K562 (cell line): Measurements from ENCODE around the gene CLCNKA. TPM values are rescaled to one million over a fixed set of nuclear protein-coding genes. Genes with fewer than 3 reads are reported as not detected.
A peak's percentile ranks its signal among the peaks of the same experiment; 100 is the strongest.

Experiments
- ATF1 ChIP-seq, 2 experiments: fragments of 450-650 bp in 1 of 2; IDR thresholded peaks; 2 replicates each; pipeline ENCODE4 v1.6.1; 2016; ENCODE audit warnings: missing compliant biosample characterization in 1 of 2, missing genetic modification characterization in 1 of 2
- ATF7 ChIP-seq: fragments of 450-650 bp; IDR thresholded peaks from 2 replicates; pipeline ENCODE4 v1.7.1; 2014; ENCODE audit warnings: mild to moderate bottlenecking, moderate library complexity
- CBX2 ChIP-seq: fragments of 200-600 bp; sonication (generic); IDR thresholded peaks from one replicate; pipeline ENCODE4 v1.6.1; 2012; ENCODE audit warnings: mild to moderate bottlenecking, low read length, inconsistent platforms; ENCODE audit not compliant: insufficient read depth, poor library complexity, severe bottlenecking
- EP300 ChIP-seq: IDR thresholded peaks from 2 replicates; pipeline ENCODE4 v1.6.1; 2012; ENCODE audit warnings: low read length, improper control_type of control experiment
- MAFK ChIP-seq: IDR thresholded peaks from 2 replicates; pipeline ENCODE4 v1.6.1; 2011; ENCODE audit warnings: low read length, improper control_type of control experiment
- POLR2G ChIP-seq: fragments of 200-400 bp; formaldehyde crosslinking; IDR thresholded peaks from 2 replicates; pipeline ENCODE4 v1.6.1; 2017; ENCODE audit warnings: low read depth, mild to moderate bottlenecking, antibody characterized with exemption, low read length, moderate library complexity
- SMARCE1 ChIP-seq: fragments of 450-650 bp; IDR thresholded peaks from 2 replicates; pipeline ENCODE4 v1.7.1; 2016; ENCODE audit warnings: mild to moderate bottlenecking
- SUPT5H ChIP-seq: fragments of 450-650 bp; IDR thresholded peaks from 2 replicates; pipeline ENCODE4 v1.6.1; 2016
- ZBTB7A ChIP-seq: IDR thresholded peaks from 2 replicates; pipeline ENCODE4 v1.6.1; 2011; ENCODE audit warnings: low read depth, mild to moderate bottlenecking, low read length, moderate library complexity, borderline replicate concordance; ENCODE audit not compliant: control insufficient read depth
- polyA plus RNA-seq, 8 experiments: library from polyadenylated mRNA; depleted of rRNA in 4 of 8; stranded (reverse) in 5 of 8; unstranded in 3 of 8; fragments of >200 nt; fragmentation: Nextera tagmentation in 2 of 8; fragmentation: Illumina TruSeq in 1 of 8; extraction: Ambion mirVana in 2 of 8; extraction: Trizol in 1 of 8; gene quantifications; 2 replicates each; pipeline versions ENCODE4 v1.2.1 to v1.2.3, GENCODE V29; 2011 to 2014; ENCODE audit warnings: inconsistent platforms in 1 of 8, missing spikeins in 1 of 8
- total RNA-seq, 7 experiments: library from RNA; depleted of rRNA in 6 of 7; stranded (reverse); fragments of >200 nt in 6 of 7; fragmentation: Illumina TruSeq in 2 of 7; extraction: Trizol in 2 of 7; gene quantifications; 2 replicates each; pipeline versions ENCODE4 v1.2.1 to v1.2.3, GENCODE V29; 2011 to 2021; ENCODE audit warnings: low replicate concordance in 1 of 7
- TF ChIP-seq, protein P1 (sequence below), 2 experiments: IDR thresholded peaks; 2 replicates each; pipeline ENCODE4 v1.6.1; 2012; ENCODE audit warnings: improper control_type of control experiment in 2 of 2, low read depth in 2 of 2, low read length in 2 of 2, borderline replicate concordance in 1 of 2

Gene CLCNKA
- total and polyA plus RNA-seq, 9 of the 15 experiments (the other 6 are each of a cell fraction or from before 2014, with no cell fraction given) = 0.03 to 0.37 (median 0.10) TPM; not detected in 3

DNA sequence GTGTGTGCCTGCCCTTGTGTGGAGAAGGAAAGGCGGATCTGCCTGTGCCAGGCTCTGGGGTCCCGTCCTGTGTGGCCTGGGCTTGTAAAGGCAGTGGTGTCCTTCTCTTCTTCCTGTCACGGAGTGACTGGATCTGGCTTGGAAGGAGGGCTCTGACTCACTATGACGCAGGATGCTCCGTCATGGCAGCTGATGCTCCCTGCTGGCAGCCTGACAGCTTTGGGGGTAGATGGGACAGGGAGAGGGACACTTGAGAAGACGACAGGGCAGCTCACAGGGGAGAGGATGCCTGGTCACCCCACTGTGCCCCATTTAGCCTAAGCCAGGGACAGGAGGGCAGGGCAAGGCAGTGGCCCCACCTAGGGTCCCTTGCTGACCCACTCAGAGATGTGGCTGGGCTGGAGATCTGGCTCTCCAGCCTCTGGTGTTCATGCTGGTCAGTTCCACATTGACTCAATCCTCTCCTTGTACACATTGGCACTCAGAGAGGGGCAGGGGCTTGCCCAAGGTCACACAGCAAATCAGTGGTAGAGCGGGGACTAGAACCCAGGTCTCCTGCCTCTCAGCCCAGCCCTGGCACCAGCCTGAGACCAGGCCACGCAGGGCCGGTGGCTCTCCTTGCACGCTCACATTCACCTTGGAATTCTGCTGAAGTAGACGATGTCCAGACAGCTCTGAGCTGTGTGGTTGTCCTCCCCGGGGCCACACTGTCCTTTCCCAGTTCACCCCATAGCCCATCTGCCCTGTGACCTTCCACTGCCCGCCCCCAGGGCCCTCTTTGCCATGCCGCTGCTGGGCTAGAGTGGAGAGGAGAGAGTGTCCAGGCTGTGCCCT, 54.4 kb downstream of the CLCNKA start (continued):
- TF ChIP-seq MAFK (peak; percentile 19; the same call in 1 of the 2 replicates), SMARCE1 (peak; percentile 69), CBX2 (no peak), SUPT5H (peak; percentile 43; the same call in 1 of the 2 replicates), ZBTB7A (peak; percentile 49; the same call in 1 of the 2 replicates), ATF1 (CRISPR knock-in tag; IDR thresholded peaks at IDR 0.05) (peak; percentile 49; the same call in 1 of the 2 replicates), ATF1 (tag; IDR thresholded peaks at IDR 0.05) (peak; percentile 96), POLR2G (0 out of 2 replicates have a peak, but pooled peaks have one; percentile 26), ATF7 (peak; percentile 42; the same call in 1 of the 2 replicates), EP300 (peak; percentile 23; the same call in 1 of the 2 replicates)
- TF ChIP-seq, protein P1, sequence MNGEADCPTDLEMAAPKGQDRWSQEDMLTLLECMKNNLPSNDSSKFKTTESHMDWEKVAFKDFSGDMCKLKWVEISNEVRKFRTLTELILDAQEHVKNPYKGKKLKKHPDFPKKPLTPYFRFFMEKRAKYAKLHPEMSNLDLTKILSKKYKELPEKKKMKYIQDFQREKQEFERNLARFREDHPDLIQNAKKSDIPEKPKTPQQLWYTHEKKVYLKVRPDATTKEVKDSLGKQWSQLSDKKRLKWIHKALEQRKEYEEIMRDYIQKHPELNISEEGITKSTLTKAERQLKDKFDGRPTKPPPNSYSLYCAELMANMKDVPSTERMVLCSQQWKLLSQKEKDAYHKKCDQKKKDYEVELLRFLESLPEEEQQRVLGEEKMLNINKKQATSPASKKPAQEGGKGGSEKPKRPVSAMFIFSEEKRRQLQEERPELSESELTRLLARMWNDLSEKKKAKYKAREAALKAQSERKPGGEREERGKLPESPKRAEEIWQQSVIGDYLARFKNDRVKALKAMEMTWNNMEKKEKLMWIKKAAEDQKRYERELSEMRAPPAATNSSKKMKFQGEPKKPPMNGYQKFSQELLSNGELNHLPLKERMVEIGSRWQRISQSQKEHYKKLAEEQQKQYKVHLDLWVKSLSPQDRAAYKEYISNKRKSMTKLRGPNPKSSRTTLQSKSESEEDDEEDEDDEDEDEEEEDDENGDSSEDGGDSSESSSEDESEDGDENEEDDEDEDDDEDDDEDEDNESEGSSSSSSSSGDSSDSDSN (IDR thresholded peaks at IDR 0.05; ENCODE audit: borderline replicate concordance in 1 of 2, low read depth in 2 of 2, low read length in 2 of 2) = no peak
